Activated T-cell treated with anti-CD3 and anti-CD28 coated beads, Interleukin-2, amount 50 U/mL, for 24 hours (primary cell): ENCODE results near the gene POLL.
A peak's percentile ranks its signal among the peaks of the same experiment; 100 is the strongest.

Source experiments
- DNase-seq: peaks from one replicate; pipeline ENCODE4 v3.0.0-alpha.2; 2020
- H3K27ac Mint-ChIP-seq: 2 replicates; pipeline ENCODE4 v1.8.0; 2020; ENCODE audit warnings: mild to moderate bottlenecking, mixed read lengths
- H3K27me3 Mint-ChIP-seq: 2 replicates; pipeline ENCODE4 v1.8.0; 2020; ENCODE audit warnings: mixed read lengths
- H3K36me3 Mint-ChIP-seq: 2 replicates; pipeline ENCODE4 v1.8.0; 2020; ENCODE audit warnings: low read depth, mixed read lengths
- H3K4me1 Mint-ChIP-seq: 2 replicates; pipeline ENCODE4 v1.8.0; 2020; ENCODE audit warnings: low read depth, mixed read lengths
- H3K4me3 Mint-ChIP-seq: 2 replicates; pipeline ENCODE4 v1.8.0; 2020; ENCODE audit warnings: mild to moderate bottlenecking, moderate library complexity, mixed read lengths
- H3K9me3 Mint-ChIP-seq: 2 replicates; pipeline ENCODE4 v1.8.0; 2020; ENCODE audit warnings: mixed read lengths

Gene POLL

GRCh38 chr10:101616415-101617101 lies 28.5 kb upstream of the POLL start:
- DNase-seq, result no peak
- H3K27me3 Mint-ChIP-seq, result no peaks in the 10 kb centered on the region
- H3K36me3 Mint-ChIP-seq, result peaks cover 58% of the 10 kb centered on the region
- peak overlapping the region; percentile 67 for H3K27ac Mint-ChIP-seq
- no peak overlapping the region for H3K4me3 Mint-ChIP-seq
- H3K4me1 Mint-ChIP-seq, result peaks cover 3% of the 10 kb centered on the region
- no peaks in the 10 kb centered on the region for H3K9me3 Mint-ChIP-seq

- Mint-ChIP-seq H3K9me3 (no peaks in the 10 kb centered on the region), H3K27me3 (no peaks in the 10 kb centered on the region), H3K36me3 (peaks cover 58% of the 10 kb centered on the region), H3K4me1 (peaks cover 5% of the 10 kb centered on the region), H3K27ac (peak overlapping the region; percentile 47), H3K4me3 (no peak overlapping the region)
- DNase-seq, result no peak
Observed at GRCh38 chr10:101615525-101616116, 27.6 kb upstream of the POLL start.

DNA sequence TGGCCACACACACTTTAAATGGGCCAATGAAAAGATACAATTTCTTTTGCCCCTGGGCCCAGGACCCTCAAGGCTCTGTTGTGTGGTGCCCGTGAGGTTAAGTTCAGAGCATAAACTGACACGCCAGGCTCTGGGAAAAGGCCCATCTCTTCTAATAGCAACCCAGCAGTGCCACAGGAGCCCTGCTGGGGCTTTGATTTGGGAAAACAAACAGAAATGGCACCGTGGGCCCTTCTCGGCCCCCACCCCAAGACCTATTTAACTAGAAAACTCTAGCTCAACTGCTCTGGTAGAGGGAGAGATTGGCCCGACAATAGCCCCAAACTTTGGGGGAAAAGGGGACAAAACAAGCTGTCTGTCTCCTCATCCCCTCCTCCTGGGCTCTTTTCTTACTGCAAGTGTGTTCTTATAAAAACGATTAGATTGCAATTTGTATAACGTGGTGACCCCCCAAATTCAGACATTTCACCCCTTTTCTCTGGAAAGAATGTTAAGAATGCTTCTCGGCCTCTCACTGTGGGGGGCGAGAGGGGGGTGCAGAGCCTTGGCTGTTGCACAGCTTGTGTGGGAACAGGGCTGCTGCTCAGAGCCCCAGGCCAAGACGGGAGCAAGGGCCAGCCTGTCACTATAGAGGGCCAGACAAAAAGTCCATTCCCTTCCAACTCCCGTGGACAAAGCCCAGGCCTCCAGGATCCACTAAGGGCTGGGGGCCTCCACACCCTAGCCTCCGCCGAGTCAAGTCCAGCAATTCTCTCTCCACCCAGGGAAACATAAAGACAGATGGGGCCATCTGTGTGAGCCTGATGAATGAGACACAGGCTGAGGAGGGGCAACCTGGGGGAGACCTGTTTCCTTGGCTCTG lies 26.8 kb upstream of the POLL start:
- Mint-ChIP-seq H3K27ac (no peak overlapping the region), H3K36me3 (peaks cover 58% of the 10 kb centered on the region), H3K4me1 (peaks cover 5% of the 10 kb centered on the region), H3K4me3 (no peak overlapping the region), H3K27me3 (no peaks in the 10 kb centered on the region), H3K9me3 (no peaks in the 10 kb centered on the region)
- no peak for DNase-seq

- Mint-ChIP-seq H3K27me3 (no peaks in the 10 kb centered on the region), H3K9me3 (no peaks in the 10 kb centered on the region), H3K36me3 (peaks cover 62% of the 10 kb centered on the region)
Observed at GRCh38 chr10:101613646-101614045, 25.6 kb upstream of the POLL start.

DNA sequence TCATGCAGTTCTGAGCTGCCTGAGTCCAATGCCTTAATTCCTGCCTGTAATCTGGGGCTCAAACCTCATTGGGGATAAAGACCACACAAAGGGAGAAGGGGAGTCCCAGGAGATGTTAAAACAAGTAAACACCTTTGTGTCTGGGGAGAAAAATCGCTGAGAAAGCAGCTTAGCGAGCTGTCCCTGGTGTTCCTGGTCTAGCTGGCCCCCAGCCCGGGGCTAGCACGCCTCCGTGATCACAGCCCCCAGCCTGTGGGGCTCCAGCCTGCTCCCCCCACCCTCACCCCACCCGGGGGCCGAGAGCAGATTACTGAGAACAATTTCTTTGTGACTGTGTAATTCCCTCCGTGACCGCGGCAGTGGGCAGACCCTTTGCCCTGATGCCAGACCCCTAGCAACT lies 24.8 kb upstream of the POLL start:
- Mint-ChIP-seq H3K4me1 (peaks cover 5% of the 10 kb centered on the region), H3K36me3 (peaks cover 64% of the 10 kb centered on the region), H3K27ac (peak overlapping the region; percentile 11), H3K27me3 (no peaks in the 10 kb centered on the region), H3K4me3 (no peak overlapping the region), H3K9me3 (no peaks in the 10 kb centered on the region)
- no peak for DNase-seq

More at GRCh38 chr10:101613646-101614045, 25.6 kb upstream of the POLL start:
- Mint-ChIP-seq H3K4me1 (peaks cover 5% of the 10 kb centered on the region), H3K4me3 (no peak overlapping the region), H3K27ac (peak overlapping the region; percentile 52)
- DNase-seq, result no peak

DNA sequence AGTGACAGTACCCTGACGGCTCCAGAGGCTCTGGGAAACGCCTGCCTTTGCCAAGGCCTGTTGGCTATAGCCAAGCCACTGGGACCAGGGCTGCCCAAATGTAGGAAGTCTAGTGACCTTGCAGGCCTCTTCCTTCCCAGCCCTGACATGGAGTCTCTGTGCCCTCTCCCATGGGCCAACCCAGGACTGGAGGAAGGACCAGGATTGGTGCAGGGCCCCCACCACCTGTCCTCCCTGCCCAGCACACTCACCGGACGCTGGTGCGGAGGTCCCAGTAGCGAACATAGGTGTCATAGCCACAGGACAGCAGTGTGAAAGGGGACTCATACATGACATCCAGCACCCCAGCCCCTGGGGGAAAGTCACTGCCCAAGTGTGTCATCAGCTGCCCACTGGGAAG lies 24.0 kb upstream of the POLL start:
- peaks cover 62% of the 10 kb centered on the region for H3K36me3 Mint-ChIP-seq
- no peak for DNase-seq
- H3K27me3 Mint-ChIP-seq, result no peaks in the 10 kb centered on the region
- H3K4me1 Mint-ChIP-seq, result peaks cover 5% of the 10 kb centered on the region
- H3K9me3 Mint-ChIP-seq, result no peaks in the 10 kb centered on the region
- no peak overlapping the region for H3K4me3 Mint-ChIP-seq
- peak overlapping the region; percentile 85 for H3K27ac Mint-ChIP-seq

DNA sequence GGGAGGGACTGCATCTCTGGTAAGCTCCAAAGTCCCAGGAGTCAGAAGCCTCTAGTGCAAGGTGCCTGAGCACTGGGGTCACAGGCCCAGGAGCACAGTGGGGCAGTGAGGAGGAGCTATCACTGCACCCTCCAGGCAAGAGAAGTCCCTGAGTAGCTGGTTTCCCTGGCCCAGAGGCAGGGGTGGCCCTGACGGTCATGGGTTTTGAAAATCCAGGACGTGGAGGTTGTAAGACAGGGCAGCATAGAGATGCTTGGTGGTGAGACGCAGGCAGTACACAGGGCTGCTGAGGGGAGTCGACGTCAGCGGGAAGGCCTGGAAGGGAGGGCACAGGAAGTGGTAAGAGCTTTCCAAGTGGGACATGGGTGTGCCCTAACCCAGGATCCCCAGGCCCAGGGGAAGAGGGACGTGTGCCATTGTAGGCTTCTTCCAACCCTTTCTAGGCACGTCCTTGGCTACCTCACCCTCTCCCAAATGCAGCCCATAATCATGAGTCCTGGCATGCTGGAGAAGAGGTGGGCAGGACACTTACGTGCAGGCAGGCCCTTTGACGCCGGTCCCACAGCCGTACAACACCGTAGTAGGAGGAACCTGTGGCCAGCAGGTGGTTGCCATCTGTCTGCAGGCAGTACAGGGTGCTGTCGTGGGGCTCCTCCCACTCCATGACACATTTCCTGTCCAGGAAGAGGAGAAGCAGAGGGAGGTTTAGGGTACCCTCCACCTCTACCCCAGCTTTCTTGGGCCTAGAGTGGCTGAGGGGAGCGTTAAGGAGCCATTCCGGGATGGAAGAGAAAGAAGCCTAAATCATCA lies 23.2 kb upstream of the POLL start:
- peaks cover 5% of the 10 kb centered on the region for H3K4me1 Mint-ChIP-seq
- H3K27ac Mint-ChIP-seq, result peak overlapping the region; percentile 85
- no peak overlapping the region for H3K4me3 Mint-ChIP-seq
- H3K27me3 Mint-ChIP-seq, result no peaks in the 10 kb centered on the region
- peaks cover 59% of the 10 kb centered on the region for H3K36me3 Mint-ChIP-seq
- H3K9me3 Mint-ChIP-seq, result no peaks in the 10 kb centered on the region
- no peak for DNase-seq

GRCh38 chr10:101609481-101609880 lies 21.4 kb upstream of the POLL start:
- Mint-ChIP-seq H3K4me1 (peaks cover 5% of the 10 kb centered on the region), H3K36me3 (peaks cover 65% of the 10 kb centered on the region), H3K9me3 (no peaks in the 10 kb centered on the region), H3K27me3 (no peaks in the 10 kb centered on the region), H3K4me3 (no peak overlapping the region), H3K27ac (peak overlapping the region; percentile 71)
- DNase-seq, result no peak

DNA sequence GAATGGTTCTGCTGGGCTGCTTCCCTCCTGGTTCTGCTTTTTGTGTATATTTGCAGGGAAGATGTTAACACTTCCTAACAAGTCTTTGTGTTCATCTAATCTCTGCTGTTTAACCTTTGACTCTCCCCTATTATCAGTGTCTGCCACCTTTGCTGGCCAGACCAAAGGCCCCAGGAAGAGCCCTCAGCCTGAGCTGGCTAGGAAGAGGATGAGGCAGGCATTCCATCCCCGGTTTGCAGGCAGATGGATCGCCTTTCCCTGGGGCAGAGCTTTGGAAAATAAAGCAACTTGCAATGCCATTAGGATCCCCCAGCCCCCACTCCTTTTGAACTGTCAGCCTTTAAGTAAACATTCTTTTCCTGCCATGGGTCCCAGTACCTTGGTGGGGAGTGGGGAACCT lies 19.1 kb upstream of the POLL start:
- H3K36me3 Mint-ChIP-seq, result peaks cover 60% of the 10 kb centered on the region
- no peaks in the 10 kb centered on the region for H3K27me3 Mint-ChIP-seq
- DNase-seq, result no peak
- no peaks in the 10 kb centered on the region for H3K9me3 Mint-ChIP-seq
- peaks cover 5% of the 10 kb centered on the region for H3K4me1 Mint-ChIP-seq
- H3K4me3 Mint-ChIP-seq, result no peak overlapping the region
- H3K27ac Mint-ChIP-seq, result peak overlapping the region; percentile 66

DNA sequence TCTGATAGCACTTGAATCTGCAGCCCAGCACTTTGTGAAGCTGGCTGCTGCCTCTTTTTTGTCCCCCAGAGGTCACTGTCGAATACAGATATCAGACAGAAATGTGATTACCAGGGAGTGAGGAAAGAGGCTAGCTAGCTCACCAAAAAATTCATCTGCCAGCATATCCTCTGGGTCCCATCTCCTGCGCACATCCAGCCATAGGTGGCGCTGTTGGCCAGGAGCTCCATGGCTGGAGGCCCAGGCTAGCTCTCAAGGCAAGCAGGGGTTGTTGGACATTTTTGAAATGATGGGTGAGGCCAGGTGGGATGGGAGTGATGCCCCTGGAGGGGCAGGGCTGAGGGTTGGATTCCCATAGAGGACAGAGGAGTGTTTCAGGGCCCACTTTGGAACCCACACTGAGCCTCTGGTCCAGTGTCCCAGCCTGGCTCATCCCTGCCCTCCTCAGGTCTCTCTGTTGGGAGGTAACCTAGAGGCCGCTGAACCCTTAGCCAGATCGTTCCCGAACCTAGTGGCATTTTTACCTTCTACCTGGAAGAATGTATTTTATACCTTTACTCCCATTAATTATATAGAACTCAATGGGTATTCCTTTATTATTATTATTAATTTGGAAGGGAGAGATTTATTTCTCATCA lies 14.8 kb upstream of the POLL start:
- H3K36me3 Mint-ChIP-seq, result peaks cover 21% of the 10 kb centered on the region
- no peak overlapping the region for H3K4me3 Mint-ChIP-seq
- no peak overlapping the region for H3K27ac Mint-ChIP-seq
- H3K9me3 Mint-ChIP-seq, result no peaks in the 10 kb centered on the region
- peak; percentile 71 for DNase-seq
- no peaks in the 10 kb centered on the region for H3K27me3 Mint-ChIP-seq
- H3K4me1 Mint-ChIP-seq, result no peaks in the 10 kb centered on the region

DNA sequence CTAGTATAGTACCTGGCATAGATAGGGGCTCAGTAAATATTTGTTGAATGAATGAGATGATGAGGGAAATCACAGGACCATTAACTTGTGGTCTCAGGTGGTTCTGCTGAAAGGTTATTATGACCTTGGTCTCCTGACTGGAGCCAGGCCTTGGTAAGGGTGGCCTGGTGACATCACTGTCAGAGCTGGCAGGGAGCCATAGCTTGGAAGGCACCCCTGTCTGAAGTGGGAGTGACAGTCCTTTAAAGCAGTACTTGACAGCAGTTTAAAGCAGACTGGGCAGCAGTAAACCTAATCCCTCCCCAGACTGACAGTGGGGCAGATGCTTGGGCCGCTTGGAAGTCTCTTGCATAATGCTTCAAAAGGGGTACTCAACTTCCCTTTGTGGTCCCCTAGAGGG lies 13.5 kb upstream of the POLL start:
- no peaks in the 10 kb centered on the region for H3K9me3 Mint-ChIP-seq
- H3K36me3 Mint-ChIP-seq, result peaks cover 13% of the 10 kb centered on the region
- H3K4me1 Mint-ChIP-seq, result no peaks in the 10 kb centered on the region
- H3K27ac Mint-ChIP-seq, result no peak overlapping the region
- no peak overlapping the region for H3K4me3 Mint-ChIP-seq
- no peaks in the 10 kb centered on the region for H3K27me3 Mint-ChIP-seq
- DNase-seq, result peak; percentile 22

- H3K27me3 Mint-ChIP-seq, result no peaks in the 10 kb centered on the region
- no peaks in the 10 kb centered on the region for H3K36me3 Mint-ChIP-seq
- no peak overlapping the region for H3K4me3 Mint-ChIP-seq
- no peak overlapping the region for H3K27ac Mint-ChIP-seq
- no peak for DNase-seq
- no peaks in the 10 kb centered on the region for H3K4me1 Mint-ChIP-seq
- no peaks in the 10 kb centered on the region for H3K9me3 Mint-ChIP-seq
Observed at GRCh38 chr10:101597091-101597900, 9.2 kb upstream of the POLL start.

GRCh38 chr10:101595591-101596433 lies 7.8 kb upstream of the POLL start:
- Mint-ChIP-seq H3K4me1 (no peaks in the 10 kb centered on the region), H3K27ac (no peak overlapping the region), H3K4me3 (no peak overlapping the region), H3K9me3 (no peaks in the 10 kb centered on the region), H3K27me3 (no peaks in the 10 kb centered on the region), H3K36me3 (no peaks in the 10 kb centered on the region)
- no peak for DNase-seq
